Measurements from ENCODE around the gene ACTR3. TPM values are rescaled to one million over a fixed set of nuclear protein-coding genes. Genes with fewer than 3 reads are reported as not detected.
"Not testable (repeated sequence)": the region's sequence is repeated elsewhere in the genome, so short reads cannot be mapped to it uniquely, and the experiment has no call there.

ACTR3 gene
- total RNA-seq, 1 donor from 2014 or later: 181 TPM

GRCh38 chr2:113901943-113902342 is 12.1 kb downstream of the ACTR3 start:
- DNase-seq (ENCODE audit: low spot score): no peak

- no peak for DNase-seq (ENCODE audit: low spot score)
These were observed 16.0 kb downstream of the ACTR3 start for GRCh38 chr2:113905886-113906285.

- DNase-seq (ENCODE audit: low spot score): no peak
These were observed 16.8 kb downstream of the ACTR3 start for GRCh38 chr2:113906647-113907046.

- no peak for DNase-seq (ENCODE audit: low spot score)
These were observed 17.4 kb downstream of the ACTR3 start for GRCh38 chr2:113907297-113907696.

GRCh38 chr2:113910110-113910717 is 20.3 kb downstream of the ACTR3 start:
- no peak for DNase-seq (ENCODE audit: low spot score)

- no peak for DNase-seq (ENCODE audit: low spot score)
These were observed 21.2 kb downstream of the ACTR3 start for GRCh38 chr2:113910967-113911678.

GRCh38 chr2:113915082-113915819 is 25.4 kb downstream of the ACTR3 start:
- no peak for DNase-seq (ENCODE audit: low spot score)

- no peak for DNase-seq (ENCODE audit: low spot score)
These were observed 28.3 kb downstream of the ACTR3 start for GRCh38 chr2:113918229-113918628.

- DNase-seq (ENCODE audit: low spot score): no peak
These were observed 31.1 kb downstream of the ACTR3 start for GRCh38 chr2:113920996-113921395.

- no peak for DNase-seq (ENCODE audit: low spot score)
These were observed 32.4 kb downstream of the ACTR3 start for GRCh38 chr2:113922335-113922734.

GRCh38 chr2:113922784-113923183 is 32.9 kb downstream of the ACTR3 start:
- DNase-seq (ENCODE audit: low spot score): no peak

GRCh38 chr2:113925884-113926283 is 36.0 kb downstream of the ACTR3 start:
- DNase-seq (ENCODE audit: low spot score): no peak

GRCh38 chr2:113926314-113926713 is 36.4 kb downstream of the ACTR3 start:
- no peak for DNase-seq (ENCODE audit: low spot score)

- no peak for DNase-seq (ENCODE audit: low spot score)
These were observed 40.6 kb downstream of the ACTR3 start for GRCh38 chr2:113930448-113930847.

- no peak for DNase-seq (ENCODE audit: low spot score)
These were observed 47.6 kb downstream of the ACTR3 start for GRCh38 chr2:113937501-113937900.

- no peak for DNase-seq (ENCODE audit: low spot score)
These were observed 51.0 kb downstream of the ACTR3 start for GRCh38 chr2:113940891-113941290.

- not testable (repeated sequence) for DNase-seq (ENCODE audit: low spot score)
These were observed 55.9 kb downstream of the ACTR3 start for GRCh38 chr2:113945784-113946183.

- not testable (repeated sequence) for DNase-seq (ENCODE audit: low spot score)
These were observed 61.0 kb downstream of the ACTR3 start for GRCh38 chr2:113950906-113951305.

GRCh38 chr2:113961000-113961399 is 71.1 kb downstream of the ACTR3 start:
- DNase-seq (ENCODE audit: low spot score): no peak

- no peak for DNase-seq (ENCODE audit: low spot score)
These were observed 73.0 kb downstream of the ACTR3 start for GRCh38 chr2:113962692-113963480.

- no peak for DNase-seq (ENCODE audit: low spot score)
These were observed 74.1 kb downstream of the ACTR3 start for GRCh38 chr2:113963965-113964364.

- DNase-seq (ENCODE audit: low spot score): no peak
These were observed 74.5 kb downstream of the ACTR3 start for GRCh38 chr2:113964436-113964835.

Measured in mesenteric fat pad (tissue), 1 donor.